Measurements from ENCODE around the gene ZC3H18.

GRCh38 chr16:88599092-88599733 lies 29.0 kb downstream of the ZC3H18 start:
- TF ChIP-seq CTCF (conservative IDR thresholded peaks at IDR 0.05) (no peak), ZFX (IDR thresholded peaks at IDR 0.05) (no peak)
